Suprapubic skin (tissue), 4 donors: Measurements from ENCODE around the gene FILIP1L.

Experiments
- CTCF ChIP-seq, 2 donors: fragments of 200-600 bp in 1 of 2; fragments of 450-650 bp in 1 of 2; sonication (generic) in 1 of 2; IDR thresholded peaks; one replicate each; pipeline ENCODE4 v1.5.1; 2016 to 2019; ENCODE audit warnings: antibody characterized with exemption in 2 of 2, mild to moderate bottlenecking in 1 of 2, moderate library complexity in 1 of 2
- EP300 ChIP-seq: sonication (generic); formaldehyde crosslinking; IDR thresholded peaks from one replicate; pipeline ENCODE4 v1.6.1; 2017; ENCODE audit warnings: antibody characterized with exemption
- POLR2A ChIP-seq, 2 donors: fragments of 450-650 bp; IDR thresholded peaks; one replicate each; pipeline ENCODE4 v1.6.1; 2017; ENCODE audit warnings: antibody characterized with exemption in 2 of 2, mild to moderate bottlenecking in 2 of 2, moderate library complexity in 2 of 2
- POLR2AphosphoS5 ChIP-seq, 3 donors: sonication (generic); formaldehyde crosslinking; IDR thresholded peaks; one replicate each; pipeline ENCODE4 v1.6.1; 2017; ENCODE audit warnings: antibody characterized with exemption in 3 of 3

GRCh38 chr3:100023595-100023994, 90.7 kb downstream of the FILIP1L start:
- TF ChIP-seq CTCF (IDR thresholded peaks at IDR 0.05) (no peak), EP300 (no peak), POLR2A (IDR thresholded peaks at IDR 0.05) (no peak), POLR2AphosphoS5 (IDR thresholded peaks at IDR 0.05) (no peak)
